Activated gamma-delta T cell treated with anti-CD3 and anti-CD28 coated beads, Interleukin-2, amount 50 U/mL, for 16 hours (primary cell): ENCODE data around the gene ST7L.

Experiments used
- DNase-seq: peaks from one replicate; pipeline ENCODE4 v3.0.0-alpha.2; 2020; ENCODE audit warnings: low read depth

The ST7L gene

DNA sequence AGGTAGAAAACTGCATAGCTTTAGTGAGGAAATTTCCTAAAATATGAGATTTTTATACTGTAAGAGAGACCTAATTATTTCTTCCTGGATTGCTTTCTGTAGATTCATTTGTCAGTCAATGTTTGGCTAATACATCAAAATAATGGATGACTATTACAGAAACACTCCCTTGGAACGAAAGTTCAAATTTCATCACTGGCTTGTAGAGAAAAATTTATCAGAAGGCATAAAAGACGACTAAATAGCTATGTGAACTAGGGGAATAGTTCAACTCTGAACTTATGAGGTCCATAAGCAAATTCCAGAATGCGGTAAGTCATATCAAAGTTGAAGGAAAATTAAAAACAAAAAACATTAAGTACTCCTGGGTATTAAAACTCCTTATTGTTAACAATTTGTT is 74.2 kb downstream of the ST7L start:
- no peak for DNase-seq

- DNase-seq: no peak
Observed at GRCh38 chr1:112544011-112544688, 74.8 kb downstream of the ST7L start.

GRCh38 chr1:112542206-112542973 is 76.6 kb downstream of the ST7L start:
- DNase-seq: no peak

DNA sequence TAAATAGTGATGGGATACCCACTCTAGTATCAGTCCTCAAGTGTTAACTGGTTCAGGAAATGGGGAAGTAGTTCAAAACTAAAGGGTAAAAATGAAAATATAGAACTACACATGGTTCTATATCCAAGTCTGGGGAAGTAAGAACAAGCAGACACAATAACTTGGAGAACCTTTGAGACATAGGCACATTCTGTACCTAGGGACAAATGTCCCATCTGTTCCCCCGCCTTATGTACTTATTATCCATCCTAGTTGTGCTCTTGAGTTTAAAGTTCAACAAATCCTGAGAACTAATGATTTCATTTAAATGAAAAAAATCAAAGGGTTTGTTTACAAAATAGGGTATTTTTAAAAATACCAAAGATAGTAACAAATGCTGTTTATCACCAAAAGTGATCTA is 77.6 kb downstream of the ST7L start:
- DNase-seq: no peak

GRCh38 chr1:112540226-112540794 is 78.6 kb downstream of the ST7L start:
- no peak for DNase-seq

DNA sequence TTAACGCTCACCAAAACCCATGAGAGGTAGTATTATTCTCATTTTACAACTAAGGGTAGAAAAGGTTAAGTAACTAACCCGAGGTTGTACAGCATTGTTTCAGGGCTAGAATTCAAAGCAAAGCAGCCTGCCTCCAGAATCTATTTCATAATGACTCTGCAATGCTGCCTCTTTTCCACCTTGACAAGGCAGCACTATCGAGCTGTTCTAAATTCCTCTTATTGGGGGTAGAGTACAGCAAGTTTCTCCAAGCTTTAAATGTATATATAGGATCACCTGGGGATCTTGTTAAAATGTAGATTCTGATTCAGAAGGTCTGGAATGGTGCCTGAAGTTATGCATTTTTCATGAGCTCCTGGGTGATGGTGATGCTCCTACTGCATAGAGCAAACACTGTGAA is 80.1 kb downstream of the ST7L start:
- no peak for DNase-seq

DNA sequence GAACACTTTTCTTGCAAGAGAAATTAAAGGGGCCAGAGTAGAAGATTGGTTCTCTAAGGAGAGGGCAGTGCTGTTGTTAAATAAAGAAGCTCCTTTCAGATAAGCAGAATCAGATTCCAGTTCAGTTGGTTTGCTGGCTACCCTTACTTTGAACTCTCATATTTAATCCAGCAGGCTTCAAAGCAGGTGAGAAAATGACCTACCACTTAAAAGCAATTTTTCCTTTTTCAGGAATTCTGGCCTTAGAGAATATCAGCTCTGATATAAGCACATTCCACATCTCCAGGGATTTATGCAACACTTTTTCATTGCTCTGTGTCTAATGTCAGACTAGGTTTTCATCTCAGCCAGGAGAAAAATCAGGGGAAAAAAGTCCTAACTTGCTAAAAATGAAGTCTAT is 81.5 kb downstream of the ST7L start:
- no peak for DNase-seq

DNA sequence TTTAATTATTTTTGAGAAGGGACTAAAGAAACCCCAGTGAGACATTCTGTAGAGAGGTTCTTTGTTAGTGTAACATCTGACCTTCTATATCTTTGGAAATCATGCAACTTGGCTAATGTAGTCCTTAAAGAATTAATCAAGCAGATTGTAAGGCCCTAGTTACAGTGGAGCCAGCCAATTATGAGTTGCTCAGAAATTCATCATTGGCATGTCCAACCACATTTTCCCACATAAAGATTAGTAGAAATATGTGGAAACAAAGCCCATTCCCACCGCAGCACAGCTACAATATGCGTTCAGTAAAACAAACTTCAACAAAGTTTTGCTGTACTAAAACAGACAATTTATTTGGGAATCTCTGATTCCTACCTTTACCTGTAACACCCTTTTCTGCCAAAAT is 82.4 kb downstream of the ST7L start:
- DNase-seq: no peak

DNA sequence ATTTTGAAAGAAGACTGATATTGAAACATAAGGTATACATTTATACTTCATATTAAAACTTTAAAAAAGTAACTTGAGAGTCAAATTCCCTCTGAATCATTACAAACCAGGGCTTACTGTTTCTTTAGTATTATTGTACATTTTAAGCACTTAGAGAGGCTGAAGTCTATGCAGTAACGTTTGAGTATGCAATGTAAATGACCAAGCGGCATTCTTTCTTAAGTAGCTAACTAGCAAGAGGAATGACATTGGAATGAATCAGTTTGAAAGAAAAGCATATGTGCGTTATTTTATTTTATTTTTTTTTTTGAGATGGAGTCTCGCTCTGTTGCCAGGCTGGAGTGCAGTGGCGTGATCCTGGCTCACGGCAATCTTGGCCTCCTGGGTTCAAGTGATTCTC is 85.9 kb downstream of the ST7L start:
- DNase-seq: no peak

DNA sequence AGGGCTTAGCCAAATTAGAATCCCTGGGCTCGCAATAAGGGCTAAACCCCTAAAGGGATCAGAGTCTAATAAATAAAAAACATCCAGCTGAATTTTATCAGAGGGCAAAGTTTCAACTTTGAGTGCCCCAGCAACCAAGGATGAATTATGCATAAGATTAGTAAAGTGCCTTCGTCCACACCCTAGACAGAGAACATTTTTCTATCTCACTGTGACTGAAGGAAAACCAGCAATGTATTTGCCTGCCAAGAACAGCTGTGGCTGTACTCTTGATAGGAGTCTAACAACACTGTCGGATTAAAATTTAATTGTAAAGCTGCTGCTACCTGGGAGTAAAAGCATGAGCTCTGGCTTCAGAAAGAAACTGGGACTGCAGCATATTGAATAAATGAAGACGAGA is 86.9 kb downstream of the ST7L start:
- DNase-seq: no peak

- DNase-seq: no peak
Observed at GRCh38 chr1:112530832-112531231, 88.1 kb downstream of the ST7L start.

GRCh38 chr1:112529301-112529700 is 89.6 kb downstream of the ST7L start:
- DNase-seq: no peak

- no peak for DNase-seq
Observed at GRCh38 chr1:112528076-112528475, 90.9 kb downstream of the ST7L start.

DNA sequence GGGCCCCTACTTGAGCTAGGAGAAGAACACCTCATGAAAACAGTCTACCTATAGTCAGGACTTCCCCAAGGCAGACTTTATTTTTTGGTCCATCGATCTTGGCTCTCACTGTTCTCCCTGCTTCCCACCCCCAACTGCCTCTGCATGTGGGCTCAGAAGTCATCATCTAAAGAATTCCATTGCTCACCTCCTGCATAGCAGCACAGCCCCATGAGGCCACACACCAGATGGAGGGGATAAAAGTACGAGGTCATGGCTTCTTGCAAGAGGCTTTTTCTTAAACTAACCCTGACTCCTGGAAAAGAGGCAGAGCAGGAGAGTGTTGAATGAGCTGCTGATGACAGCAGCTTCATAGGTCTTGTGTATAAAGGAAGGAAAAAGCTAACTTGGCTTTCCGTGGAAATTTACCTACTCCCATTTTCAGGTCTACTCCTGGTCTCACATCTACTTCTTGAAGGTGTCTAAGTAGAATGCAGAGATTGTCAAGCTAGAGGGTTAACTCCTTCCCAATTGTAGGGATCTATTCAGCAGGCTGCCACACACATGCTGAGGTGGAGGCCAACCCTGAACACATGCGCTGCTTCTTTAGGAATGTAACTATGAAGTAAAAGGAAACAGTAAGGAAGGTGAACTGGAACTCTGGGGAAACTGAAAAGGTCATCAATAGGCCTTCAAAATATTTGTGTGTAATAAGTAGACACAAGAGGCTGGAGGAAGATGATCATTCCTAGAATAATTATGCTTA is 91.5 kb downstream of the ST7L start:
- no peak for DNase-seq

- DNase-seq: no peak
Observed at GRCh38 chr1:112524986-112525385, 94.0 kb downstream of the ST7L start.

- DNase-seq: no peak
Observed at GRCh38 chr1:112524251-112524650, 94.7 kb downstream of the ST7L start.

GRCh38 chr1:112522621-112523020 is 96.3 kb downstream of the ST7L start:
- no peak for DNase-seq

- DNase-seq: no peak
Observed at GRCh38 chr1:112520166-112520565, 98.8 kb downstream of the ST7L start.

GRCh38 chr1:112518186-112518585 is 100.8 kb downstream of the ST7L start:
- no peak for DNase-seq

DNA sequence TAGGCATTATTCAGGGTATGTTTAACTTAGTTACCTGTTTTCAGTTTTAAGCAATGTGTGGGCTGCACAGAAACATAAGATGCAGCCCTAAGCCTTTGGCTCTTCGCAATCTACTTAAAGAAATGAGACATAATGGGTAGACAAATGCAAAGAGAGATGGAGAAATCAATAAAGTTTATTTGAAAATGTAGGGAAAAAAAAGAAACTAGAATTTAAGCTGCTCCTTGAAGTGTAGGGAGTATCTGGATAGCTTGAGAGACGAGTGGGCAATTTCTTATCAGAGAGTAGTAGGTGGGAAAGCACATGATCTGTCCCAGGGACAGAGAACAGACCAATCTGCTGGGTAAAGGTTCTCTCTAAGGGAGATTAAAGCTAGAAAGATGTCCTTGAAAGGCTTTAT is 101.3 kb downstream of the ST7L start:
- DNase-seq: no peak

- no peak for DNase-seq
Observed at GRCh38 chr1:112517231-112517630, 101.7 kb downstream of the ST7L start.

DNA sequence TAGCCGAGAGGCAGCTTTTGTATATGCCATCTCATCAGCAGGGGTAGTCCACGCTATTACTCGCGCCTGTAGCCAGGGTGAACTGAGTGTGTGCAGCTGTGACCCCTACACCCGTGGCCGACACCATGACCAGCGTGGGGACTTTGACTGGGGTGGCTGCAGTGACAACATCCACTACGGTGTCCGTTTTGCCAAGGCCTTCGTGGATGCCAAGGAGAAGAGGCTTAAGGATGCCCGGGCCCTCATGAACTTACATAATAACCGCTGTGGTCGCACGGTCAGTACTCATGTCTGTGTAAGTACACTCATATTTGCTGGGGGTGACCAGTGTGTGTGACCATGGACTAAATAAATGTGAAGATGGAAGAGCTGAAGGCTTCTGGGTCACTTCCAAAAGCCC is 102.8 kb downstream of the ST7L start:
- no peak for DNase-seq
